PC-9 (cell line): ENCODE data around the gene NEURL1B. TPM values are rescaled to one million over a fixed set of nuclear protein-coding genes. Genes with fewer than 3 reads are reported as not detected.

ENCODE experiments used
- BruUV-seq: library from RNA; stranded (reverse); fragments of 400-500 nt; replicated peaks from 2 replicates; lab custom pipeline; 2021; lab: Mats Ljungman, UMichigan
- CTCF ChIA-PET: fragments of 300-600 bp; sonication (Branson Sonifier 250); formaldehyde crosslinking; loops from one replicate; lab custom pipeline; 2022; ENCODE audit warnings: antibody characterized with exemption; lab: Charles Lee
- POLR2A ChIA-PET: fragments of 300-600 bp; sonication (Branson Sonifier 250); formaldehyde crosslinking; loops from one replicate; lab custom pipeline; 2022; ENCODE audit warnings: antibody characterized with exemption; ENCODE audit not compliant: unreplicated experiment; lab: Charles Lee
- DNase-seq, 2 experiments: peaks; one replicate each; pipeline versions ENCODE4 v3.0.0 to v3.0.0-alpha.2; 2015 to 2022; ENCODE audit warnings: mixed read lengths in 1 of 2
- H2AFZ ChIP-seq: fragments of 200-600 bp; sonication (generic); 2 replicates; pipeline ENCODE4 v1.8.1; 2017; ENCODE audit warnings: antibody characterized with exemption
- H3F3A ChIP-seq: fragments of 200-600 bp; sonication (generic); 2 replicates; pipeline ENCODE4 v1.8.1; 2017; ENCODE audit warnings: antibody characterized with exemption, mild to moderate bottlenecking, low read depth; ENCODE audit not compliant: insufficient read depth
- H3K27ac ChIP-seq: fragments of 200-600 bp; sonication (generic); 2 replicates; pipeline ENCODE4 v1.6.1; 2016; ENCODE audit warnings: mixed run types
- H3K27me3 ChIP-seq: fragments of 200-600 bp; sonication (generic); 2 replicates; pipeline ENCODE4 v1.6.1; 2016; ENCODE audit warnings: low read depth, mixed run types; ENCODE audit not compliant: insufficient read depth
- H3K36me3 ChIP-seq: fragments of 200-600 bp; sonication (generic); 2 replicates; pipeline ENCODE4 v1.6.1; 2016; ENCODE audit warnings: low read depth, mixed run types
- H3K4me1 ChIP-seq: fragments of 200-600 bp; sonication (generic); replicated peaks from 2 replicates; pipeline ENCODE4 v1.6.1; 2016; ENCODE audit warnings: mixed run types; ENCODE audit not compliant: insufficient read depth
- H3K4me2 ChIP-seq: fragments of 200-600 bp; sonication (generic); 2 replicates; pipeline ENCODE4 v1.6.1; 2017; ENCODE audit warnings: mixed run types
- H3K4me3 ChIP-seq: fragments of 200-600 bp; sonication (generic); 2 replicates; pipeline ENCODE4 v1.6.1; 2016; ENCODE audit warnings: mixed run types
- H3K79me2 ChIP-seq: fragments of 200-600 bp; sonication (generic); 2 replicates; pipeline ENCODE4 v1.6.1; 2017; ENCODE audit warnings: low read depth, mixed run types
- H3K9me2 ChIP-seq: fragments of 200-600 bp; sonication (generic); 2 replicates; pipeline ENCODE4 v1.8.1; 2017; ENCODE audit warnings: mild to moderate bottlenecking; ENCODE audit not compliant: insufficient read depth
- H3K9me3 ChIP-seq: fragments of 200-600 bp; sonication (generic); 2 replicates; pipeline ENCODE4 v1.8.1; 2016; ENCODE audit warnings: low read depth; ENCODE audit not compliant: insufficient read depth
- H4K20me1 ChIP-seq: fragments of 200-600 bp; sonication (generic); 2 replicates; pipeline ENCODE4 v1.8.1; 2017; ENCODE audit not compliant: insufficient read depth
- CTCF ChIP-seq: fragments of 200-600 bp; sonication (generic); conservative IDR thresholded peaks from 2 replicates; pipeline ENCODE4 v1.6.1; 2017; ENCODE audit warnings: mixed run types, antibody characterized with exemption, mild to moderate bottlenecking, moderate library complexity
- EZH2 ChIP-seq: fragments of 200-600 bp; sonication (generic); IDR thresholded peaks from 2 replicates; pipeline ENCODE4 v1.8.0; 2017; ENCODE audit warnings: antibody characterized with exemption, low read depth
- intact Hi-C: fragments of 100-400 bp; cut with micrococcal nuclease; formaldehyde crosslinking; loops from one replicate; pipeline ENCODE4 v1.10.0; 2022; ENCODE audit not compliant: unreplicated experiment
- total RNA-seq: library from RNA; stranded (reverse); gene quantifications from 2 replicates; pipeline ENCODE4 v1.2.3, GENCODE V29; 2021

The NEURL1B gene
- total RNA-seq, 1 experiment from 2014 or later, result 14.3 TPM

GRCh38 chr5:172667786-172668593 is 26.9 kb downstream of the NEURL1B start:
- no TSS peak for BruUV-seq
- H3K79me2 ChIP-seq, result no peaks in the 10 kb centered on the region
- TF ChIP-seq CTCF (no peak), EZH2 (no peak)
- H3K36me3 ChIP-seq, result no peaks in the 10 kb centered on the region
- H3K4me1 ChIP-seq, result peaks cover 11% of the 10 kb centered on the region
- no peak overlapping the region for H2AFZ ChIP-seq
- POLR2A ChIA-PET, result no interaction called here
- H3K27ac ChIP-seq, result no peak overlapping the region
- no peaks in the 10 kb centered on the region for H3K9me2 ChIP-seq
- CTCF ChIA-PET, result no interaction called here
- DNase-seq, result no peak
- H3K4me2 ChIP-seq, result no peak overlapping the region
- no peaks in the 10 kb centered on the region; the same call in 1 of the 2 replicates for H3F3A ChIP-seq
- H3K4me3 ChIP-seq, result no peak overlapping the region
- H3K9me3 ChIP-seq, result no peaks in the 10 kb centered on the region
- no peaks in the 10 kb centered on the region for H3K27me3 ChIP-seq
- H4K20me1 ChIP-seq, result no peaks in the 10 kb centered on the region
- intact Hi-C loops, result no loop called here

- BruUV-seq, result no TSS peak
- Histone ChIP-seq H3K79me2 (no peaks in the 10 kb centered on the region), H4K20me1 (no peaks in the 10 kb centered on the region), H3F3A (no peaks in the 10 kb centered on the region; the same call in 1 of the 2 replicates), H3K36me3 (no peaks in the 10 kb centered on the region), H2AFZ (no peak overlapping the region), H3K9me2 (no peaks in the 10 kb centered on the region), H3K4me1 (peaks cover 16% of the 10 kb centered on the region), H3K27ac (no peak overlapping the region), H3K9me3 (no peaks in the 10 kb centered on the region), H3K27me3 (no peaks in the 10 kb centered on the region), H3K4me3 (no peak overlapping the region), H3K4me2 (no peak overlapping the region)
- CTCF ChIA-PET, result no interaction called here
- POLR2A ChIA-PET, result no interaction called here
- no peak for TF ChIP-seq CTCF
- intact Hi-C loops, result no loop called here
- no peak for DNase-seq
These were observed 27.6 kb downstream of the NEURL1B start for GRCh38 chr5:172668594-172669071.

- no peak for DNase-seq
- no peaks in the 10 kb centered on the region for H4K20me1 ChIP-seq
- H3K27me3 ChIP-seq, result no peaks in the 10 kb centered on the region
- peaks cover 16% of the 10 kb centered on the region for H3K4me1 ChIP-seq
- no peaks in the 10 kb centered on the region; the same call in 1 of the 2 replicates for H3F3A ChIP-seq
- H3K4me2 ChIP-seq, result no peak overlapping the region
- H3K9me2 ChIP-seq, result no peaks in the 10 kb centered on the region
- no TSS peak for BruUV-seq
- no peak overlapping the region for H2AFZ ChIP-seq
- intact Hi-C loops, result no loop called here
- no peak overlapping the region for H3K4me3 ChIP-seq
- H3K27ac ChIP-seq, result no peak overlapping the region
- ChIA-PET CTCF (interaction anchor here (0.5 kb wide), 1 partner anchor 453 kb away, joined by 5 read pairs; no protein-coding TSS in a partner anchor), POLR2A (no interaction called here)
- no peaks in the 10 kb centered on the region for H3K9me3 ChIP-seq
- no peaks in the 10 kb centered on the region for H3K36me3 ChIP-seq
- H3K79me2 ChIP-seq, result no peaks in the 10 kb centered on the region
- no peak for TF ChIP-seq EZH2
- no peak for TF ChIP-seq CTCF
These were observed 28.4 kb downstream of the NEURL1B start for GRCh38 chr5:172669386-172670004.
